Epidermal melanocyte (primary cell): ENCODE measurements around the gene SH3TC1.

Source experiments
- DNase-seq: peaks from one replicate; pipeline ENCODE4 v3.0.0; 2011; ENCODE audit warnings: low spot score; ENCODE audit not compliant: insufficient read length

SH3TC1 gene

DNA sequence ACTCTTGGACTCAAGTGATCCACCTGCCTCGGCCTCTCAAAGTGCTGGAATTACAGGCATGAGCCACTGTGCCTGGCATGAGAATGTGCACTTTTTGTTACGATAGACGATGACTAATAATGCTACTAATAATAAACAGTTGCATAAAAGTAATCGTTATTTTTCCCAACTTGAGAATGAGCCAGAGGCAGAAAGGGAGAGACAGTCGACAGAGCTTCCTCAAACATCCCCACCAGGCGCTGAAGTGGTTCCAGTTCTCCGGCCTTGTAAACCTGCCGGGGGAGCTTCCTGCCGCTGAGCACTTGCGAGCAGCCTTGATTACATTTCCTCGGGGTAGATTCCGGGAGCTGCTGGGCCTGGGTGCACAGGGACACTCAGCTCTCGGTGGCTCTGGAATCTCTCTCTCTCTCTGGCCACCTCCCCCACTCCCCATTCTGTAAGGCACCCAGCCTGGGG is 61.6 kb downstream of the SH3TC1 start:
- no peak for DNase-seq

DNA sequence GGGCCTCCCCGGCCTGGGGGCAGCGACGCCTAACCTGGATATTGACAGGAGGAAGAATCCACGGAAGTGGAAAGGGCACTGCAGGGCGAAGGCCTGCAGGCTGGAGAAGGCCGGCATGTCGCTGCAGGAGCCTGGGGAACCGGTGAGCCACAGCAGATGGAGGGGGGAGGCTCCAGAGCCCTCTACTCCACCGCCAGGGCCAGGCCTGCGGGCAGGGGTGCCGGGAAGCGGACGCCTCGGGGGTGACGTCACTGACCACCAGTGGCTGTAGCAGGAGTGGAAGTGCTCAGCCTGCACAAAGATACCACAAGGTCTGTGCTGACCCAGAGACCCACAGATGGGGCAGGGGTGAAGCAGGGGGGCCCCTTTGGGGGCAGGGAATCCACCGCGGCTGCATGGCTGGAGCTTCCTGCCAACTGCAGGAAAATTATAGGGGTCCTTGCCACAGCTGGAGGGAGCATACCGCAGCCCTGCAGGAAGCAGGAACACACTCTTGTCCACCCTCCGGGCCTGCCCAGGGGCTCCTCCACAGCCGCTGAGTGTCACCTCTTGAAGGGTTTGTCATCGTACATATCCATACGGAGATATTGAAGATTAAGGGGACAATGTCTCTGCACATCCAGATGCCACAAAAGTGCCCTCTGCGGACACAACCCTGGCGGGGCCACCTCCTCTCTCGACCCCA is 62.9 kb downstream of the SH3TC1 start:
- DNase-seq, result no peak

DNA sequence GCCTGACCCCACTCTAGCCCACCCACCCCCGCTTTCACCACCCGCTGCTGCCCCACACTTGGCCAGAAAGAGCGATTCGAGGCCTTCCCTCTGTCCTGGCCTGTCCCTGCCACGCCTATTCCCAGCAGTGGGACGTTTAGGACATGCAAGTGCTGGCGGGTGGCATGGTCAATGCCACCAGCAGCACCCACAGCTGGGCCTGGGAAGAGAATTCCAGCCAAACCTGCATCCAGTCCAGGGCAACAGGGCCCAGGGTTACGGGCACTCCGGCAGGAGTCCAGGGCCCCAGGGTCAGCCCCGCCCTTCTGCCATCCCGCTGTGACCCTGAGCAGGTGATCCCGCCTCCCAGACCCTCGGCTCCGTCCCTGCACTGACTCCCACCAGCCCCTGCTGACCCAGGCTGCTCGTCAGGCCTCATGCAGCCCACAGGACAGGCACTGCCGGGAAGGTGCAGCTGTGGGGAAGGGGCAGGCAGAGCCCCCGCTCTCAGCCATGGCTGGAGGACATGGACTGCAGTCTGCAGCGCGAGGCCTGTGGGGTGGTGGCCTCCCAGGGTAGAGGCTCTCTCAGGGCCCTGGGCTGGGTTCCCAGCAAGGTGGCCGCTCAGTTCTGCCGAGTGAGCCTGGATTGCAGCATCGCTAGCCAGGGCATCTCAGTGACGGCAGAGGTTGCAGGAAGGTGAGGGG is 63.7 kb downstream of the SH3TC1 start:
- no peak for DNase-seq

DNA sequence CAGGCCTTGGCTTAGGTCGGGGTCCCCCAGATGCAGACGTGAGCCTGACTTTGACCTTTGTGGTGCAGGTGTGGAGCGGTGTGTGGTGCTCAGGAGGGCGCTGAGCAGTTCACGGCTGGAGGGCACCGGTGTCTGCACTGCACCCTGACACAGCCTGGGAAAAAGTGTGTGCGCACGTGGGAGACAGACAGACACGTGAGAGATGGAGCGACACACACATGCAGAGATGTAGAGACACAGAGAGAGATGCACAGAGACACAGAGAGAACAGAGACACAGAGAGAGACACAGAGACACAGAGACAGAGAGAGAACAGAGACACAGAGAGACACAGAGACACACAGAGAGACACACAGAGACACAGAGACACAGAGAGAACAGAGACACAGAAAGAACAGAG is 64.3 kb downstream of the SH3TC1 start:
- DNase-seq, result no peak

DNA sequence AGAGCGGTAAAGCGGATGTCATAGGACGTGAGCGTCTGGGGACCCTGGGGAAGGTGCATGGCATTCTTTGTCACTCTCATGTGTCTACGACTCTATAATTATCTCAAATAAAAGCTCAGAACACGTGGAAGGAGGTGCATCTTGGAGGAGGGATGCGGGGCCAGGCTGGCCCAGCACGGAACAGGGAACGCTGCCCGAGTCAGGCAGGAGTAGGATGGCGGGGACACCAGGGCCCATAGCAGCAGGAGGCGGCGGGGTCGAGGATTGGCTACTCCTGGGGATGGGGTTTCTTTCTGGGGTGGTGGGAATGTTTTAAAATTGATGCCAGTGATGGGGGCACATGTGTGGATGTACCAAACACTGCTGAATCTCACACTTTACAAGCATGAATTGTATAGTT is 65.0 kb downstream of the SH3TC1 start:
- DNase-seq, result no peak

DNA sequence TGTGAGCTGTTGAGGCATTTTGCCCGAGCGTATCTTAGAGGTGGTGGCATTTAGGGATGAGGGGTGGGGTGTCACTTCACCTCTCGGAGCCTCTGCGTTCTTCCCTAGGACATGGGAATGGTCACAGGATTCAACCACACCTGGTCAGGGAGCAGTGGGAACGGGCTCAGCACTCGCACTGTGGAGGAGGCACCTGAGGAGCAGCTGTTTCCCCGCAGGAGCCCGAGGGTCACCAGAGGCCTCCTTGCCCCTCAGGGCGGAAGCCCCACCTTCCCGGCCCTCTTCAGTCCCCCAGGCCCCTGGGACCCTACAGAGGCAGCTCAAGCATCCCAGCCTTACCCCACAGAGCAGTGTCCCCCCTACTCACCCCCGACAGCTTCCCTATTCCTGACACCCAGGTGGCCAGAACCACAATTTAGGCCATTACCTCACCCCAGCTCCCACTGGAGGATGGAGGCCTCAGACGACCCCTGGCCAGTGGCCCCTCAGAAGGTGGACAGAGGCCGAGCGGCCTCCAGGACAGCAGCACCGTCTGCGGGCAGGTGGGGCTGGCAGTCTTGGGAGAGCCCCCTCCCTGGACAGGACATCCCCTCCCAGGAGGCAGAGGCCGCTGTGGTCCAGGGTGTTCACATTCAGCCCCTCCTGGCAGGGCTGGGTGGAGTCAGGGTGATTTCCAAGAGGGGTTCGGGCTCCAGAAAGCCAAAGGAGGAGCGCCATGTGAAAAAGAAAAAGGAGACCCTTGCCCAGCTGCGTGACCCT is 66.3 kb downstream of the SH3TC1 start:
- no peak for DNase-seq

GRCh38 chr4:8266088-8266487 is 67.0 kb downstream of the SH3TC1 start:
- no peak for DNase-seq

- DNase-seq, result no peak
Measured at GRCh38 chr4:8266508-8266907, 67.4 kb downstream of the SH3TC1 start.

- no peak for DNase-seq
Measured at GRCh38 chr4:8267077-8267476, 68.0 kb downstream of the SH3TC1 start.

- no peak for DNase-seq
Measured at GRCh38 chr4:8268211-8268610, 69.1 kb downstream of the SH3TC1 start.

DNA sequence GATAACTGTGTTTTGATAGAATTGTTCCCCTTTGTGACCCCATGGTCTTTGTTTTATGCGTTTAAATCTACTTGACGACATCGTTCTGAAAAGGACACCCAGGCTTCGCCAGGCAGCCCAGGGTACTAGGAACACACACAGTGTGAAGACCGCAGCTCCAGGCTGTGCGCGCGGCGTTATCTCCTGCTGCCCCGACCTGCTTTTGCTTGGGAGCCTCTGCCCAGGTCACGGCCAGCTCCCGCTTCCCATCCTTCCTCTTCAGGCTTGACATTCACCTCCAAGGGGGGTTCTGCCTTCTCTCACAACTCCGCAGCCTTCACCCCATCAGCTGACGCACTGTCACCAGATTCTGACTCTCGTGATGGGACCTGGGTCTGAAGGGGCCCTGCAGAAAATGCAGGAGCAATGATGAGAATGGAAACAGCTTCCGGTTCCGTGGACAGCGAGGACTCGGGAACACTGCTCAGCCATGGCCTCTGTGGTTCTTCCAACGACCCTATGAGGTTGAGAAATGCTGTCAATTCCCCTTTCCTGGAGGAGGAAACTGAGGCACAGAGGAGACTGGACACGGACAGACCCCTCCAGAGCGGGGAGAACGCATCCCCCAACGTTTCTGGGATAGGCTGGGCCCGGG is 69.9 kb downstream of the SH3TC1 start:
- no peak for DNase-seq

- DNase-seq, result no peak
Measured at GRCh38 chr4:8269535-8270417, 70.7 kb downstream of the SH3TC1 start, which contains the start of gene HTRA3. HTRA3 (plus strand) TSS chr4:8269754; CDS start chr4:8269969, 215 bp downstream.

GRCh38 chr4:8270418-8270771 is 71.3 kb downstream of the SH3TC1 start:
- DNase-seq, result no peak

GRCh38 chr4:8270912-8271815 is 72.1 kb downstream of the SH3TC1 start:
- DNase-seq, result no peak

DNA sequence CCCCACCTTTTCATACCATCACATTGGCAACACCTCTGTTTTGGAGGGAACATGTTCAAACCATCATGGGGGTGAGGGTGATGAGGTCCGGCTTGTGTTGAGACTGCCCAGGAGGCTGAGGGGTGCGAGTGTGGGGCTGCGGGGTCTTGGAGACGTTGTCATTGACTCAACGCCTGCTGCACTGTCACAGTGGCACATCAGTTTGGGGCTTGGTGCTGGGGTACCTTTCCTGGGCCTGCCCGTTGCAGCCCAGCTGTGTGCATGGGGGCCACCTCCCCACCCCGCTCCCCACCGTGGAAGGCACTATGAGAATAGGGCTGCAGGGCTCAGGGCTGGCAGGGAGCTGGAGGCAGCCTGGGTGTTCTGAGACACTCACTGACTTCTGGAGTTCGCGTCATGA is 72.7 kb downstream of the SH3TC1 start:
- no peak for DNase-seq

DNA sequence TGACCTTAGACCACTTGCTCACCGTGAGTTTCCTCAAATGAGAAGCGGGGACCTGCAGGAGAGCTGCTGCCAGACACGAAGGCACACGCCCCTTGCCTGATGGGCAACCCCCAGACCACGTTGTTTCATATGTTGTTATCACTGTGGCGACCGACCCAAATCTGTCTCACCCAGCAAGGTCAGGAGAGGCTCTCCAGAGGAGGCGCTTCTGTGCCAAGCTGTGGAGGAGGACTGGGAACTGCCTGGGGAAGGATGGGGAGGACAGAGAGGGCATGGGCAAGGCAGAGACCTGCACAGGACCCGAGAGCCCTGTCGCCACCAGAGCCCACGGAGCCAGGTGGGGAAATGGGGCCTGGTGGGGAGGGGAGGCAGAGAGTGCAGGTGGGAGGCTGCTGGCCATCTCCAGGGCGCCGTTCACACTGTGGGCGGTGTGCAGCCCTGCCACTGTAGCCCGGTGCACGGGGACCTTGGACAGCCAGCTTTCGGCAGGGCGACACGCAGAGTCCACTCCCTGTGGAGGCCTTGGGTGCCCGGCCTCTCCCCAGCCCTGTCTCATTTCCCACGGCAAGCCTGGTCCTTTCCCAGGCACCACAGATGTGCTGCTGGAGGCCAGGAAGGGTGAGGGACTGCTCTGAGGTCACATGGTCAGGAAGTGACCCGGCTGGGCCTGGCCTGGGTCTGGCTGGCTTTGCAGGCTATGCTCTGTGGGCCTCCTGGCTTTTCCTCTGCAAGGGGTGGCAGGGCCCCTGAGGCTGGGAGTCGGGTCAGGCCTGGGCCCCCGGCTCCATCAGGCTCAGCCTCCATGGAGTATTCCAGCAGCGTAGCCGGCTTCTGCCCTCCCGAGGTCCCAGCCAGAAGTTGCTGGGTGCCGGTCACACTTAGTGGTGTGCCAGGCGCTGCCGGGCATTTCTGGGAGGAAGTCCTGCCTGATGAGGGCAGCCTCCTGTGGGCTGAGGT is 73.7 kb downstream of the SH3TC1 start:
- no peak for DNase-seq

- DNase-seq, result no peak
Measured at GRCh38 chr4:8273450-8273849, 74.4 kb downstream of the SH3TC1 start.

GRCh38 chr4:8274066-8274652 is 75.1 kb downstream of the SH3TC1 start:
- DNase-seq, result no peak
